ENCODE measurements around the gene TMEM239. TPM values are rescaled to one million over a fixed set of nuclear protein-coding genes. Genes with fewer than 3 reads are reported as not detected.

The TMEM239 gene
- total and polyA plus RNA-seq, 2 of the 8 experiments (the other 6 are each of a cell fraction or from before 2014, with no cell fraction given) = not detected

DNA sequence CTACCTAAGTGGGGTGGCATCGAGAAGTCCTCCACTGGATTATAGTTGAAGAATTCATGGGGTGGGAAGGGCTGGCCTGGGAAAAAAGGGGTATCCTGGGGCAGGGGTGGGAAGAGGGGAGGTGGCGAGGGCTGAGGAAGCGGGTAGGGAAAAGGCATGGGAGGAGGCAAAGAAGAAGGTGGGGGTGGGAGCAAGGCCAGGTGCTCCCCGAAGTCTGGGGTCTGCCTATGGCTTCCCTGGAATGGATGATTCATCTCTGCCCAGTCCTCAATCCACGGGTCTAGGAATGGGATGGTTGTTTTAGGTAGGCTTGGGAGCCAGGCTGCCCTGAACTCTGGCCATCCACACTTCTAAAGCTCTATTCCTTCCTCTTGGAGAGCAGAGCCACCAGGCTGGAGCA, 19.9 kb downstream of the TMEM239 start:
- Histone ChIP-seq H2AFZ (ENCODE audit: low read length) (no peak overlapping the region), H3K23me2 (ENCODE audit: low read depth, low read length) (peaks cover 5% of the 10 kb centered on the region; the same call in 1 of the 2 replicates), H3K4me3 (ENCODE audit: extremely low read depth in 1 of 4, insufficient read depth in 2 of 4, low read depth in 3 of 4, low read length in 4 of 4) (no peak overlapping the region), H3K4ac (replicated peaks; ENCODE audit: insufficient read length, low read depth, low read length) (no peak overlapping the region), H3K79me2 (ENCODE audit: control insufficient read depth in 1 of 2, insufficient read depth in 2 of 2, low read length in 2 of 2) (no peaks in the 10 kb centered on the region), H3K4me1 (replicated peaks in 1 of 4; ENCODE audit: control insufficient read depth in 3 of 4, insufficient read depth in 4 of 4, low read length in 3 of 4) (no peaks in the 10 kb centered on the region; a peak in 1 of 7 replicates), H3K36me3 (ENCODE audit: control insufficient read depth in 2 of 4, insufficient read depth in 4 of 4, low read length in 3 of 4) (peaks cover 0 to 5% (median 0%) of the 10 kb centered on the region in 4 experiments; a peak in 1 of 8 replicates), H3K9me3 (ENCODE audit: insufficient read depth in 2 of 2, low read depth in 1 of 2, low read length in 1 of 2) (peaks cover 0 to 6% of the 10 kb centered on the region in 2 experiments; a peak in 1 of 4 replicates), H3K18ac (ENCODE audit: extremely low read depth, low read length) (no peak overlapping the region), H4K8ac (ENCODE audit: extremely low read depth, insufficient read depth, low read length) (no peak overlapping the region; the same call in 1 of the 2 replicates), H2AK5ac (ENCODE audit: low read depth, low read length) (no peak overlapping the region), H2BK15ac (ENCODE audit: low read length) (no peak overlapping the region), H2BK5ac (ENCODE audit: low read depth, low read length) (no peak overlapping the region), H3K23ac (ENCODE audit: insufficient read length) (no peak overlapping the region), H2BK12ac (ENCODE audit: low read depth, low read length) (no peak overlapping the region), H3K4me2 (ENCODE audit: insufficient read depth in 1 of 2, low read depth in 2 of 2, low read length in 2 of 2) (no peak overlapping the region), H2BK20ac (ENCODE audit: low read length) (no peak overlapping the region), H3K56ac (replicated peaks; ENCODE audit: insufficient read length, low read depth, low read length) (no peak overlapping the region), H3K27me3 (replicated peaks in 1 of 4; ENCODE audit: control insufficient read depth in 3 of 4, extremely low read depth in 1 of 4, insufficient read depth in 3 of 4, low read length in 3 of 4) (peaks cover 5 to 20% (median 18%) of the 10 kb centered on the region in 4 experiments), H3K27ac (ENCODE audit: low read depth, low read length) (no peak overlapping the region), H3K14ac (ENCODE audit: insufficient read length) (no peak overlapping the region), H3K9ac (replicated peaks in 1 of 4; ENCODE audit: extremely low read depth in 1 of 4, low read depth in 3 of 4, low read length in 3 of 4) (no peak overlapping the region), H2BK120ac (replicated peaks; ENCODE audit: low read depth, low read length) (no peak overlapping the region), H4K91ac (replicated peaks; ENCODE audit: insufficient read length, low read length) (no peak overlapping the region), H4K5ac (ENCODE audit: insufficient read length, low read depth, low read length) (no peak overlapping the region), H3K79me1 (ENCODE audit: low read depth, low read length) (no peaks in the 10 kb centered on the region), H4K20me1 (replicated peaks in 1 of 2; ENCODE audit: control insufficient read depth in 1 of 2, insufficient read depth in 2 of 2, low read length in 2 of 2) (peaks cover 0 to 2% of the 10 kb centered on the region in 2 experiments)
- FAIRE-seq = no peak
- 74% methylated on average over 2 of the region's 5 CpGs; no CpG with 5 or more reads in 1 of the 2 experiments for WGBS, 2 experiments (ENCODE audit: extremely low coverage in 1 of 2, insufficient coverage in 1 of 2, insufficient read length in 1 of 2, insufficient replicate concordance in 2 of 2, low coverage in 1 of 2, low lambda C conversion rate in 2 of 2, missing lambda C conversion rate in 1 of 2)
- CTCF ChIA-PET (ENCODE audit: partially characterized antibody) = interaction anchor here (1.1 to 1.8 kb wide), 2 partner anchors 81 to 83 kb away, joined by 3 to 6 read pairs; no protein-coding TSS in a partner anchor
- POLR2A ChIA-PET (ENCODE audit: partially characterized antibody) = no interaction called here
- no peak for TF ChIP-seq KDM4A (IDR thresholded peaks at IDR 0.05; ENCODE audit: low read depth, low read length, severe bottlenecking)
- TF ChIP-seq EP300 (IDR thresholded peaks at IDR 0.05; ENCODE audit: borderline replicate concordance in 1 of 2, low read depth in 2 of 2, low read length in 2 of 2) = no peak
- TF ChIP-seq KDM1A (IDR thresholded peaks at IDR 0.05; ENCODE audit: borderline replicate concordance, low read length) = no peak
- TF ChIP-seq ATF2 (IDR thresholded peaks at IDR 0.05; ENCODE audit: low read length) = no peak
- DNase-seq (ENCODE audit: low read depth in 1 of 2, low spot score in 2 of 2) = no peak

Data from H1 (cell line).